ENCODE data around the gene TENM4.
A peak's percentile ranks its signal among the peaks of the same experiment; 100 is the strongest.

The TENM4 gene

GRCh38 chr11:78902771-78903507, 537.9 kb downstream of the TENM4 start (continued):
- no peak for TF ChIP-seq ZNF645 (tag by site-specific recombination; IDR thresholded peaks at IDR 0.05)
- TF ChIP-seq YY2 (tag by site-specific recombination; IDR thresholded peaks at IDR 0.05), result no peak
- TF ChIP-seq ZNF704 (tag by site-specific recombination; IDR thresholded peaks at IDR 0.05), result no peak

- Histone ChIP-seq H3K4me3 (ENCODE audit: low read depth, low read length) (no peak overlapping the region), H3K36me3 (ENCODE audit: control insufficient read depth in 2 of 2, insufficient read depth in 1 of 2, low read length in 2 of 2) (no peaks in the 10 kb centered on the region), H3K27ac (ENCODE audit: extremely low read depth, low read depth, low read length) (no peak overlapping the region), H3K9me3 (ENCODE audit: control insufficient read depth, insufficient read depth, low read depth, low read length) (no peaks in the 10 kb centered on the region), H3K4me1 (ENCODE audit: control insufficient read depth, insufficient read depth, low read length) (no peaks in the 10 kb centered on the region)
- ChIA-PET CTCF (no interaction called here), POLR2A (no interaction called here)
- TF ChIP-seq TRIM28 (IDR thresholded peaks at IDR 0.05; ENCODE audit: borderline replicate concordance, low read length), result no peak
Observed at GRCh38 chr11:78901831-78902230, 539.0 kb downstream of the TENM4 start.

GRCh38 chr11:78898266-78898775, 542.5 kb downstream of the TENM4 start:
- CTCF ChIA-PET, result no interaction called here
- TF ChIP-seq HOXD13 (CRISPR knock-in tag; IDR thresholded peaks at IDR 0.05; ENCODE audit: borderline replicate concordance) (no peak), AEBP2 (tag by site-specific recombination; IDR thresholded peaks at IDR 0.05; ENCODE audit: borderline replicate concordance) (no peak), ZNF707 (tag by site-specific recombination; IDR thresholded peaks at IDR 0.05) (no peak), ZNF138 (tag by site-specific recombination; IDR thresholded peaks at IDR 0.05; ENCODE audit: borderline replicate concordance) (no peak)
- POLR2A ChIA-PET, result no interaction called here
- no peaks in the 10 kb centered on the region for H3K9me3 ChIP-seq (ENCODE audit: control insufficient read depth, insufficient read depth, low read depth, low read length)
- H3K4me3 ChIP-seq (ENCODE audit: low read depth, low read length), result no peak overlapping the region
- H3K27ac ChIP-seq (ENCODE audit: extremely low read depth, low read depth, low read length), result no peak overlapping the region
- no peaks in the 10 kb centered on the region for H3K4me1 ChIP-seq (ENCODE audit: control insufficient read depth, insufficient read depth, low read length)
- H3K36me3 ChIP-seq (ENCODE audit: control insufficient read depth in 2 of 2, insufficient read depth in 1 of 2, low read length in 2 of 2), result no peaks in the 10 kb centered on the region

GRCh38 chr11:78893996-78894395, 546.8 kb downstream of the TENM4 start:
- no peaks in the 10 kb centered on the region for H3K4me1 ChIP-seq (ENCODE audit: control insufficient read depth, insufficient read depth, low read length)
- no peaks in the 10 kb centered on the region for H3K36me3 ChIP-seq (ENCODE audit: control insufficient read depth in 2 of 2, insufficient read depth in 1 of 2, low read length in 2 of 2)
- H3K9me3 ChIP-seq (ENCODE audit: control insufficient read depth, insufficient read depth, low read depth, low read length), result no peaks in the 10 kb centered on the region
- POLR2A ChIA-PET, result no interaction called here
- CTCF ChIA-PET, result no interaction called here
- no peak overlapping the region for H3K4me3 ChIP-seq (ENCODE audit: low read depth, low read length)
- no peak overlapping the region for H3K27ac ChIP-seq (ENCODE audit: extremely low read depth, low read depth, low read length)
- TF ChIP-seq REST (tag by site-specific recombination; IDR thresholded peaks at IDR 0.05), result peak; percentile 35; the same call in 1 of the 2 replicates
- TF ChIP-seq ZNF792 (tag by site-specific recombination; IDR thresholded peaks at IDR 0.05), result no peak
